ENCODE results near the gene COL19A1.

The COL19A1 gene

GRCh38 chr6:70059039-70059719 lies 192.8 kb downstream of the COL19A1 start:
- no peak for DNase-seq (ENCODE audit: low read depth in 2 of 2)

- DNase-seq (ENCODE audit: low read depth in 2 of 2), result no peak
Measured at GRCh38 chr6:70060680-70061079, 194.3 kb downstream of the COL19A1 start.

DNA sequence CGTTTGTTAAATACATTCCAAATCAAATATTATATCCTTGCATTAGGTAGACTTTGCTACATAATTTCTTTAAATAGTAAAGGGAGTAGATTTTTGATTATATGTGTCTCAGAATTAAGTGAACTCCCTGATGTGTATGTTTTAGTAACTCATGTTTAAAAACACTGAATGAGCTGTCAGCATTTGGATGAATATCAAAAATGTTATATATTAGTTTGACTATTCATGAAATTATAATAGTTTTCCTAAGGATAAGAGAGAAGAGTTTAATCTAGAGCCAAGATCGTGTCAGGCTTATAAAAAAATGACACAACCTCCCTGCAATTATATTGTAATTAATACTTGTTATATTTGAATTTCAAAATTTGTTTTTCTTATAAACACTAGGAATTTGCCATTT lies 195.2 kb downstream of the COL19A1 start:
- DNase-seq (ENCODE audit: low read depth in 2 of 2), result no peak

DNA sequence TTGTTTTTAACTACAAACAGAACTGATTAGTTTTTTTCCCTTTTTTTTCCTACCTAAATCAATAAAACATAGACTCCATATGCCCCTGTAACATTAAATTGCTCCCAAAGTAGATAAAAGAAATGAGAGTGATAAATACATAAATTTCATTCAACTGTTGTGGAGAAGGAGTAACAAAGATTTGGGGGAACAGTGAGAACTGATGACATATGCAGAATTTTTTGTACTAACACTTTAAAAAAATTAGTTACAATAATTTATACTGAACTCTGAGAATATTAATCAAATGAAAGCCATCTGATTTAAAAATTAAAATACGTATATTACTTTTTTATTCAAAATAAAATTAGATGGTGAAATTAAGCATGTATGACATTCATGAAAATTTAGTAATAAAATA lies 195.7 kb downstream of the COL19A1 start:
- no peak for DNase-seq (ENCODE audit: low read depth in 2 of 2)

- no peak for DNase-seq (ENCODE audit: low read depth in 2 of 2)
Measured at GRCh38 chr6:70072540-70073179, 206.3 kb downstream of the COL19A1 start.

DNA sequence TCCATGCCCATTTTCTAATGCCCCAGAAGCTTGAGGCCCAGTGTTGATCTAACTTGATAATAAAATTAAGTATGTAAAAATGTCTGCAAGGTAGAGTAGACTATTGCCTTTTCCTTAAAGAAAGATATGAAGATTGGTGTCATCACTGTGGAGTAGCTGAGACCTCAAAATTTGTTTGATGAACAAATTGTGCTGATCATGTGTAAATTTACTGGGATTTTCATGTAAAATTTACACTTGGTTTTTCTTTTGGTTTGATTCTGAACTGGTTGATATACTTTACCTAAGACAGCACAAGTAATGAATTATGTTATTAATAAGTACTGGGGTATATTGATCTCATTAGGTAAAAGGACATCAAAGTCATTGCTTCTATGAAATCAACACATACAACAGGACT lies 207.3 kb downstream of the COL19A1 start:
- no peak for DNase-seq (ENCODE audit: low read depth in 2 of 2)

DNA sequence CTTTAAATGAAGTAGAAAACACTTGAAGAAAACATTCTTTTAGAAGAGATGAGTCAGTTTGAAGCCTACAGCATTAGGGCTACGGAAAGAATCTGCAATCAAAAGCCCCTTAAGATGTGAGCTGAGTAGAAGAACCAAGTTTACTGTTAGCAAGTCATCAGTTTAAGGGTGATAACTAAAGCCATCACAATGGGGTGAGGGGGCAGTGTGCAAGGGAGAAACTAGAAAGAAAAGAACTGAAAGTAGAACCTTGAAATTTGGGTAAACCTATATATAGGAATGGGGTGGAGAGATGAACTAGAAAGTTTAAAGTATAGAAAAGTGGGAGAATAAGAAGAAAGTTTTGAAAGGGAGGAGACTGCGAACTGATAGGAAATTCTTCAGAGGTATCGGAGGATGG lies 212.9 kb downstream of the COL19A1 start:
- no peak for DNase-seq (ENCODE audit: low read depth in 2 of 2)

DNA sequence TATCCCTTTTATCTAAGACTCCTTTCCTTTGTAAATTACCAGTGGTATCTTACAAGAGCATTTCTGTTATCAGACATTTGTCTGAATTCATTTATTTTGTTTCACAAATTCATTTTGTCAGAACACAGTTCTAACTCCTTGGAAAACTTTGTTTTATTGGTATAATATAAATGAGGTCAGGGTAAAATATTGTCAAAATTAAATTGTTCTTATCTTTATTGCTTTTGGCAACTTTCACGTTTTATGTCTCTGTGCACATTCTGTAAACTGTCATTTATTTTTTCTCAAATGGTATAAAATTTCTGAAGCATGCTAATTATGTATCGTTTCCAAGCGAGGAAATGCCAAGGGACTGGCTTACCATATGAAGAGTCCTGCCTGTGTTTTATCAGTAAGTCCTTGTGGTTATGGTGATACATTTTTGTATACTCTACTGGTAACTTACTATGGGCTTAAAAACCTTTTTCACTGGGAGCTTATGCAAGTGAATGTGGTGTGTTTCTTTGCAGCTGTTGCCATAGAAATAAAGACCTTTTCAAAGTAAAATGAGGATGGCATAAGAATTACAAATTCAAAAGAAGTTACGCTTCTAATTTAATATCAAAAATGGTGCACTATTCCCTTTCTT lies 214.2 kb downstream of the COL19A1 start:
- no peak for DNase-seq (ENCODE audit: low read depth in 2 of 2)

DNA sequence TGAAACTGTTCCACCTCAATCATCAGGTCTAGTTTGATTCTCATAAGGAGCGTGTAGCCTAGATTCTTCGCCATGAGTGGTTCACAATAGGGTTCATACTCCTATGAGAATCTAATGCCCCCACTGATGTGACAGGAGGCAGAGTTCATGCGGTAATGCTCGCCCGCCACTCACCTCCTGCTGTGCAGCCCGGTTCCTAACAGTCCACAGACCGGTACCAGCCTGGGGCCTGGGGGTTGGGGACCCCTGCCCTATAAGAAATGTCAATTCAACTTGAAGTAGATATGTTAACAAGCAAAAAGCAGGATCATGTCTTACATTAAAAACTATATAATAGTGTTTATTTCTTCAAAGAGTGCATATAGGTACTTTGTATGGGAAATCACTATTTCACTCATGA lies 216.5 kb downstream of the COL19A1 start:
- no peak for DNase-seq (ENCODE audit: low read depth in 2 of 2)

- DNase-seq (ENCODE audit: low read depth in 2 of 2), result no peak
Measured at GRCh38 chr6:70086806-70087205, 220.4 kb downstream of the COL19A1 start.

DNA sequence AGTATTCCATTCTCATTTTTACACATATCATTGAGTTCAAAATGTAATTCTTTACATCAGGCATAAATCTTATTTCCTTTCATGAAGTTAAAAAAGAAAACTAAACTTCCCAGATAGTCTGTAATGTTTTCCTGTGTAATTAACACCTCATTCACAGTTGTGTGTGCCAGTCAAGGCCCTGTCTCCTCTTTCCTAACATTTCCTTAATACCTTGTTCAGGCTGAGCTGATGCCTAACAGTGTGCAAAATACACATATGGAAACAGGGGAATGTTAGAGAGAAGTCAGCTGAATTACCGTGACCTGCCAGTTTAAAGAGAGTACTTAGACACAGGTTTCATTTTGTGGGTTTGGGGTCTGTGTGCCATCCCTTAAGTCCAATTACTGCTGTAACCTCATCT lies 227.8 kb downstream of the COL19A1 start:
- no peak for DNase-seq (ENCODE audit: low read depth in 2 of 2)

- DNase-seq (ENCODE audit: low read depth in 2 of 2), result no peak
Measured at GRCh38 chr6:70099732-70100131, 233.4 kb downstream of the COL19A1 start.

GRCh38 chr6:70103798-70104197 lies 237.4 kb downstream of the COL19A1 start:
- DNase-seq (ENCODE audit: low read depth in 2 of 2), result no peak

- no peak for DNase-seq (ENCODE audit: low read depth in 2 of 2)
Measured at GRCh38 chr6:70107852-70108629, 241.7 kb downstream of the COL19A1 start.

- DNase-seq (ENCODE audit: low read depth in 2 of 2), result no peak
Measured at GRCh38 chr6:70110126-70111022, 244.0 kb downstream of the COL19A1 start.

DNA sequence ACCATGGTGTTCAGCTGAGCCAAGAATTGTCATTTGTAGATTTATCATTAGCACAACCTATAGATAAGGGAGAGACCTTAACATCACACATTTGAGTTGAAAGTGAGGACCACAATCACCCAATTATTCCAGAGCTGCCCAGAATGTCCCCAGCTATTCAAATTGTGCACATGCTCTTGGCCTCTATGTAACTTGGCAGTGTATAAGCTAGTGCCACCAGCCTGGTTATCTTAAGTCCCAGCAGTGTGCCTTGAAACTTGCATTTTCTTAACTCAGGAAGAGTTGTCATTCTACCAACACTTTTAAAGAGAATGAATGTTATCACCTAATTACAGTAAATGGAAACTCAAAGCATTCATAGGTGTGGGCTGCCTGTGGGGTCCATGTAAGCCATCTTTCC lies 245.4 kb downstream of the COL19A1 start:
- no peak for DNase-seq (ENCODE audit: low read depth in 2 of 2)

DNA sequence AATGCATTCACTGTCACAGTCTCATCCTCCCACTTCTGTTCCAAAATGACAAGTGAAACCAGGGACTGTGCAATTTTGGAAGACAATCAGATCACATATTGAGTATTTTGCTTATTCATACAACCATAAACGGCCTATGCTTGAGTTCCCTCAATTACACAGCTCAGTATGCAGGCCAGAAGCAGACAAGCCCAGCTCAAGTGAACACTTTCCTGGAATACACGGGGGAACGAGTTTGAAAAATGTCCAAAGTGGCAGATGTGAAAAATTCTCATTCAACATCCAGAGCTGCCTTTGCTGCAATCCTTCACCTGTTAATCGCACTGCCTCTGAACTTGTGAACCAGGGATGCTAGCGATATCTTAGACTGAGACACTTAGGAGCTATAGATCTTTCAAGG lies 246.4 kb downstream of the COL19A1 start:
- DNase-seq (ENCODE audit: low read depth in 2 of 2), result no peak

DNA sequence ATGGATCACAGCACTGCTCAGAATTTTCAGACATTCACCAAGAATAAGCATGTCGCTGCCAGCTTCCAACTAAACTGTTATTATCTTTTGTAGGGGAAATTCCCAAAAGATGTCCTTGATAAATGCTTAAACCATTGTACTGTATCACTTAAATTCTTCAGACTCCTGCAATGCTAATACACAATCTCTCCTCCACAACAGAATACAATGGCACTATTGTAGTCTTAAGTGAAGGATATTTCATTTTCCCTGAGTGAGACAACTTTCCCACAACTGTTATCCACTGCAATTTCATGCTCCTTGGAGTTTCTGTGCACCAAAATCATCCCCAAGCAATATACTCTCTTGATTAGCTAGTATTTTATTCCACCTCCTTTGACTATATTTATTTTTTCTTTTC lies 246.8 kb downstream of the COL19A1 start:
- DNase-seq (ENCODE audit: low read depth in 2 of 2), result no peak

- DNase-seq (ENCODE audit: low read depth in 2 of 2), result no peak
Measured at GRCh38 chr6:70118670-70119069, 252.3 kb downstream of the COL19A1 start.

DNA sequence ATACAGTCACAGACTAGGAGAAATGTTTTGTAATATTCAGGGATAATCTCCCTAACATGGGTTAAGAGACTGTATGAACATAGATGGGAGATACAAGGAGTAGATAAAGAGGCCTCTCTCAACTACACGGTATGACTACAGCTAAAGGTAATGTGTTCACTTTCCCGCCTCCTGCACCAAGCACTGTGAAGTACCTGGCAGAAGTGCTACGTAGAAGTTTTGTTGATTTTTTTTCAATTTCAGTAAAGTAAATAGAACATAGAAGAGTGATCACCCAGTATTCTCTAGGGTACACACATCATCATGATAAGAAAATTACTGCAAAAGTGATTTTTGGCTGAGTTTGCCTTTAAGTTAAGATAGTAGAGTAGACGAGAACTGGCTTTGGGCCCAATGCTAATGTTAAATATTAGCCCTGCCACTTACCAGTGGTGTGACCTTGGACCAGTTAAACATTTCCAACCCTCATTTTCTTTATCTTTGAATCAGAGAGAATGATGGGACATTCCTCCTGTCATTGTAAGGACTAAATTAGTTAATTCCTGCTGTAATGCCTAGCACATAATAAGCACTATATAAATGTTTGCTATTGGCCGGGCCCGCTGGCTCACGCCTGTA lies 253.0 kb downstream of the COL19A1 start:
- no peak for DNase-seq (ENCODE audit: low read depth in 2 of 2)

GRCh38 chr6:70124443-70124842 lies 258.1 kb downstream of the COL19A1 start:
- no peak for DNase-seq (ENCODE audit: low read depth in 2 of 2)

All from stimulated activated CD4-positive, alpha-beta T cell treated with anti-CD3 and anti-CD28 coated beads, Interleukin-15, amount 100 ng/mL, for 48 hours (primary cell).